ENCODE measurements around the gene OLR1.

The OLR1 gene

GRCh38 chr12:10111451-10111850 lies 60.5 kb downstream of the OLR1 start:
- no peak for TF ChIP-seq CTCF (IDR thresholded peaks at IDR 0.05; ENCODE audit: insufficient read depth, low read length, poor library complexity, severe bottlenecking)
- DNase-seq (ENCODE audit: extremely low read depth, insufficient read length) = no peak
- H3K4me3 ChIP-seq (replicated peaks; ENCODE audit: low read depth, low read length) = no peak overlapping the region

DNA sequence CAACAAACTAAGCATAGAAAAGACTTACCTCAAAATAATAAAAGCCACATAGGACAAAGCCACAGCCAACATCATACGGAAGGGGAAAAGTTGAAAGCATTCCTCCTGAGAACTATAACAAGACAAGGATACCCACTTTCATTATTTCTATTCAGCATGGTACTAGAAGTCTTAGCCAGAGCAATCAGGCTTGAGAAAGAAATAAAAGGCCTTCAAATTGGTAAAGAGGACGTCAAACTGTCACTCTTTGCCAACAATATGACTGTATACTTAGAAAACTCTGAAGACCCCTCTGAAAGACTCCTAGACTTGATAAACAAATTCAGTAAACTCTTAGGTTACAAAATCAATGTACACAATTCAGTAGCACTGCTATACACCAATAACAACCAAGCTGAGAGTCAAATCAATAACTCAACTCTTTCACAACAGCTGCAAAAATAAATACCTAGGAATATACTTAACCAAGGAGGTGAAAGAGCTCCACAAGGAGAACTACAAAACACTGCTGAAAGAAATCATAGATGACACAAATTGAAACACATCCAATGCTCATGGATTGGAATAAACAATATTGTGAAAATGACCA lies 61.6 kb downstream of the OLR1 start:
- TF ChIP-seq CTCF (IDR thresholded peaks at IDR 0.05; ENCODE audit: insufficient read depth, low read length, poor library complexity, severe bottlenecking) = no peak
- Histone ChIP-seq H3K4me3 (replicated peaks; ENCODE audit: low read depth, low read length) (no peak overlapping the region), H3K36me3 (ENCODE audit: control insufficient read depth, insufficient read depth, low read length) (no peaks in the 10 kb centered on the region), H3K27me3 (replicated peaks; ENCODE audit: control insufficient read depth, insufficient read depth, low read length) (no peaks in the 10 kb centered on the region)
- no peak for DNase-seq (ENCODE audit: extremely low read depth, insufficient read length)

More at GRCh38 chr12:10111451-10111850, 60.5 kb downstream of the OLR1 start:
- Histone ChIP-seq H3K36me3 (ENCODE audit: control insufficient read depth, insufficient read depth, low read length) (no peaks in the 10 kb centered on the region), H3K27me3 (replicated peaks; ENCODE audit: control insufficient read depth, insufficient read depth, low read length) (no peaks in the 10 kb centered on the region)

Measured in GM06990 (cell line).